ENCODE data around the gene PEMT.

PEMT gene

GRCh38 chr17:17577373-17577772 lies 14.1 kb downstream of the PEMT start:
- Histone ChIP-seq H3K27me3 (replicated peaks; ENCODE audit: control insufficient read depth, insufficient read depth, low read length) (no peaks in the 10 kb centered on the region), H3K36me3 (ENCODE audit: control insufficient read depth, insufficient read depth, low read length) (no peaks in the 10 kb centered on the region), H3K4me3 (replicated peaks; ENCODE audit: low read depth, low read length) (no peak overlapping the region)
- no peak for TF ChIP-seq CTCF (IDR thresholded peaks at IDR 0.05; ENCODE audit: insufficient read depth, low read length, poor library complexity, severe bottlenecking)
- DNase-seq (ENCODE audit: extremely low read depth, insufficient read length): no peak

- no peak for DNase-seq (ENCODE audit: extremely low read depth, insufficient read length)
- Histone ChIP-seq H3K4me3 (replicated peaks; ENCODE audit: low read depth, low read length) (no peak overlapping the region), H3K36me3 (ENCODE audit: control insufficient read depth, insufficient read depth, low read length) (no peaks in the 10 kb centered on the region)
Measured at GRCh38 chr17:17576772-17577234, 14.7 kb downstream of the PEMT start.

GRCh38 chr17:17575360-17576251 lies 15.9 kb downstream of the PEMT start:
- H3K4me3 ChIP-seq (replicated peaks; ENCODE audit: low read depth, low read length): no peak overlapping the region
- no peak for DNase-seq (ENCODE audit: extremely low read depth, insufficient read length)
- TF ChIP-seq CTCF (IDR thresholded peaks at IDR 0.05; ENCODE audit: insufficient read depth, low read length, poor library complexity, severe bottlenecking): no peak
- no peaks in the 10 kb centered on the region for H3K27me3 ChIP-seq (replicated peaks; ENCODE audit: control insufficient read depth, insufficient read depth, low read length)
- H3K36me3 ChIP-seq (ENCODE audit: control insufficient read depth, insufficient read depth, low read length): no peaks in the 10 kb centered on the region

More at GRCh38 chr17:17576772-17577234, 14.7 kb downstream of the PEMT start:
- no peak for TF ChIP-seq CTCF (IDR thresholded peaks at IDR 0.05; ENCODE audit: insufficient read depth, low read length, poor library complexity, severe bottlenecking)
- no peaks in the 10 kb centered on the region for H3K27me3 ChIP-seq (replicated peaks; ENCODE audit: control insufficient read depth, insufficient read depth, low read length)

- no peak for DNase-seq (ENCODE audit: extremely low read depth, insufficient read length)
- Histone ChIP-seq H3K36me3 (ENCODE audit: control insufficient read depth, insufficient read depth, low read length) (no peaks in the 10 kb centered on the region), H3K27me3 (replicated peaks; ENCODE audit: control insufficient read depth, insufficient read depth, low read length) (no peaks in the 10 kb centered on the region), H3K4me3 (replicated peaks; ENCODE audit: low read depth, low read length) (no peak overlapping the region)
- TF ChIP-seq CTCF (IDR thresholded peaks at IDR 0.05; ENCODE audit: insufficient read depth, low read length, poor library complexity, severe bottlenecking): no peak
Measured at GRCh38 chr17:17573912-17574311, 17.6 kb downstream of the PEMT start.

- no peaks in the 10 kb centered on the region for H3K27me3 ChIP-seq (replicated peaks; ENCODE audit: control insufficient read depth, insufficient read depth, low read length)
- no peaks in the 10 kb centered on the region for H3K36me3 ChIP-seq (ENCODE audit: control insufficient read depth, insufficient read depth, low read length)
- TF ChIP-seq CTCF (IDR thresholded peaks at IDR 0.05; ENCODE audit: insufficient read depth, low read length, poor library complexity, severe bottlenecking): no peak
- no peak for DNase-seq (ENCODE audit: extremely low read depth, insufficient read length)
- H3K4me3 ChIP-seq (replicated peaks; ENCODE audit: low read depth, low read length): no peak overlapping the region
Measured at GRCh38 chr17:17572010-17572785, 19.3 kb downstream of the PEMT start.
